Colonic mucosa (tissue), 4 donors: ENCODE data around the gene SDR39U1. TPM values are rescaled to one million over a fixed set of nuclear protein-coding genes. Genes with fewer than 3 reads are reported as not detected.

Source experiments
- DNase-seq: peaks from one replicate; pipeline ENCODE4 v3.0.0-alpha.2; 2020
- H3K27ac ChIP-seq: fragments of 200-600 bp; one replicate; pipeline ENCODE4 v1.8.0; 2021
- H3K27me3 ChIP-seq: fragments of 200-600 bp; one replicate; pipeline ENCODE4 v1.8.0; 2021
- H3K36me3 ChIP-seq: fragments of 200-600 bp; one replicate; pipeline ENCODE4 v1.8.0; 2021
- H3K4me1 ChIP-seq: fragments of 200-600 bp; one replicate; pipeline ENCODE4 v1.8.0; 2021; ENCODE audit warnings: mild to moderate bottlenecking
- H3K4me3 ChIP-seq: fragments of 200-600 bp; one replicate; pipeline ENCODE4 v1.8.0; 2021
- H3K9ac ChIP-seq, 2 donors: one replicate each; pipeline ENCODE4 v1.7.0; 2013; ENCODE audit warnings: control low read depth in 2 of 2, low read depth in 2 of 2, low read length in 2 of 2
- H3K9me3 ChIP-seq: fragments of 200-600 bp; one replicate; pipeline ENCODE4 v1.8.0; 2021
- intact Hi-C: fragments of 100-400 bp; cut with DNase I; formaldehyde crosslinking; loops from one replicate; pipeline ENCODE4 v1.14.1; 2022
- total RNA-seq, 2 donors: library from RNA; stranded (reverse); fragmentation: NEBNext Ultra II Directional in 1 of 2; extraction: Animal tissue kit (Norgen Biotek cat#: 25700) in 1 of 2; gene quantifications; one replicate each; pipeline ENCODE4 v1.2.1, GENCODE V29; 2021
- TF ChIP-seq, protein P1 (sequence below): fragments of 200-600 bp; IDR thresholded peaks from one replicate; pipeline ENCODE4 v1.8.0; 2022; ENCODE audit warnings: antibody characterized with exemption, mild to moderate bottlenecking
- donor health status: healthy.
- donor health status: DM: no; HTN: no; CAD: no.
- donor health status: DM: no; HTN: no; CAD: no.

The SDR39U1 gene
- total RNA-seq, 2 donors from 2014 or later, result 32.5 to 40.9 TPM

DNA sequence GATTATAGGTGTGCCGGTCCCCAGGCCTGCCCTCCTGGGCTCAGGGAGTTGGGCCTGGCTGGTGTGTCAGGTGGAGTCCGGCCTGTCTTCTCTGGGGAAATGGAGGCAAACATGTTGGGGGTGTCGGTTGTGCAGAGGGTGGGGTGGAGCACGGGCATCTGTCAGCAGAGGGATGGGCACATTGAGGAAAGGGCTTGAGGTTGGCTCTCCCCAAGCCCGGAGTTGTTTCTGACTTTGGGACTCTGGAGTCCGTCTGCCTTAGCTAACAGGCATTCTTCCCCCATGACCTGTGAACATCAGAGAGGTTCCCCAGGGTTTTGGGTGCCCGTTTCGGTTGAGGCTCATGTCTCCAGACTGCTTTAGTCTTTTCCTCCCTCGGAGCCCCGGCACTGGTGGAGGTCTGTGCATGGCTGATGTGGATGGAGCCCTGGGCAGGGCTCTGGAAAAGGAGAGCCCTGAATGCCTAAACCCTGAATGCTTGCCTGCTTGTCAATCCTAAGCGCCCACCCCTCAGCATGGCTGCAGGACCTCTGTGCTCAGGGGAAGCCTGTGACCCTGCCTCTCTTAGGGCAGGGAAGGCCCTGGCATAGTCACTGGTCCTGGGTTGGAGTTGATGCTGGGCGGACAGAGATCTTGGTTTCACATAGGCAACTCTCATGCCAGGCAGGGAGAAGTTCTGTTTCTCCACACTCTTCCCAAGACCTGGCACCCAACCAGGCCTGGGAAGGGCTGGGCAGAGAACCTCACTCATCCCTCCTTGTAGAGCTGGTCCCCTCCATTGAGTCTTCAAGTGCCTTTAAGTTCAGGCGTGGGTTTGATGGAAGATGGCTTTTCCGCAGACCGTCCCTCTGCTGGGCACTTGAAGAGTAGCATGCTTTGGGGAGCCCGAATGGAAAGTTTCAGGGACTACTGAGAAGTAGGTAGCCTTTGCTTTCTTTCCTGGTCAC is 30.9 kb downstream of the SDR39U1 start:
- Histone ChIP-seq H3K4me3 (no peak overlapping the region), H3K9me3 (no peaks in the 10 kb centered on the region), H3K27ac (no peak overlapping the region), H3K9ac (no peak overlapping the region), H3K27me3 (no peaks in the 10 kb centered on the region), H3K4me1 (no peaks in the 10 kb centered on the region), H3K36me3 (no peaks in the 10 kb centered on the region)
- intact Hi-C loops, result no loop called here
- TF ChIP-seq, protein P1, sequence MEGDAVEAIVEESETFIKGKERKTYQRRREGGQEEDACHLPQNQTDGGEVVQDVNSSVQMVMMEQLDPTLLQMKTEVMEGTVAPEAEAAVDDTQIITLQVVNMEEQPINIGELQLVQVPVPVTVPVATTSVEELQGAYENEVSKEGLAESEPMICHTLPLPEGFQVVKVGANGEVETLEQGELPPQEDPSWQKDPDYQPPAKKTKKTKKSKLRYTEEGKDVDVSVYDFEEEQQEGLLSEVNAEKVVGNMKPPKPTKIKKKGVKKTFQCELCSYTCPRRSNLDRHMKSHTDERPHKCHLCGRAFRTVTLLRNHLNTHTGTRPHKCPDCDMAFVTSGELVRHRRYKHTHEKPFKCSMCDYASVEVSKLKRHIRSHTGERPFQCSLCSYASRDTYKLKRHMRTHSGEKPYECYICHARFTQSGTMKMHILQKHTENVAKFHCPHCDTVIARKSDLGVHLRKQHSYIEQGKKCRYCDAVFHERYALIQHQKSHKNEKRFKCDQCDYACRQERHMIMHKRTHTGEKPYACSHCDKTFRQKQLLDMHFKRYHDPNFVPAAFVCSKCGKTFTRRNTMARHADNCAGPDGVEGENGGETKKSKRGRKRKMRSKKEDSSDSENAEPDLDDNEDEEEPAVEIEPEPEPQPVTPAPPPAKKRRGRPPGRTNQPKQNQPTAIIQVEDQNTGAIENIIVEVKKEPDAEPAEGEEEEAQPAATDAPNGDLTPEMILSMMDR, result peak; percentile 64
- DNase-seq, result no peak

DNA sequence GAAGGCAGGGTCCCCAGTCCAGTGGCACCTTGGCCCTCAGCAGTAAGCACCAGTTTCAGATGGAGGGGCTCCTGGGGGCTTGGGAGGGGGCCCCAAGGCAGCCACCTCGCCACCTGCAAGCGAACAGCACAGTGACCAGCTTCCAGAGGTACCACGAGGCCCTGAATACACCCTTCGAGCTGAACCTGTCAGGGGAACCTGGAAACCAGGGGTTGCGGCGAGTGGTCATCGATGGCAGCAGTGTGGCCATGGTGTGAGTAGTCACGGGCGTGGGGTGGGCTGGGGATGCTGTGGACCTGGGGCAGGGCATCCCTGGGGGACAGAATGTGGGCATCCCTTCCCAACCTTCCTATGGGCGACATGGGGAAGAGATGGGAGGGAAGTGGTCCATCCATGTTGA is 32.6 kb downstream of the SDR39U1 start:
- H3K4me3 ChIP-seq, result no peak overlapping the region
- H3K9ac ChIP-seq, result no peak overlapping the region
- H3K9me3 ChIP-seq, result no peaks in the 10 kb centered on the region
- H3K36me3 ChIP-seq, result no peaks in the 10 kb centered on the region
- no peaks in the 10 kb centered on the region for H3K4me1 ChIP-seq
- TF ChIP-seq, protein P1, result no peak
- no peak overlapping the region for H3K27ac ChIP-seq
- intact Hi-C loops, result no loop called here
- H3K27me3 ChIP-seq, result no peaks in the 10 kb centered on the region
- DNase-seq, result no peak

DNA sequence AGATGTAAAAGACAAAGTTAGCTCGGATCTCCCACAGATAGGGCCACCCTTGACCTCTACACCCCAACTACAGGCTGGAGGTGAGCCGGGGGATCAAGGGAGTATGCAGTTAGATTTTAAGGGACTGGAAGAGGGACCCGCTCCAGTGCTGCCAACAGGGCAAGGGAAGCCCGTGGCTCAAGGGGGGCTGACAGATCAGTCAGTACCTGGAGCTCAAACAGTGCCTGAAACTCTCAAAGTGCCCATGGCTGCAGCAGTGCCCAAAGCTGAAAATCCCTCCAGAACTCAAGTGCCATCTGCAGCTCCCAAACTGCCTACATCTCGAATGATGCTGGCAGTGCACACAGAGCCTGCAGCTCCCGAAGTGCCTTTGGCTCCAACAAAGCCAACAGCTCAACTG is 33.4 kb downstream of the SDR39U1 start:
- H3K4me1 ChIP-seq, result no peaks in the 10 kb centered on the region
- H3K27ac ChIP-seq, result no peak overlapping the region
- no peaks in the 10 kb centered on the region for H3K27me3 ChIP-seq
- no peaks in the 10 kb centered on the region for H3K36me3 ChIP-seq
- intact Hi-C loops, result no loop called here
- H3K9ac ChIP-seq, result no peak overlapping the region
- no peaks in the 10 kb centered on the region for H3K9me3 ChIP-seq
- H3K4me3 ChIP-seq, result no peak overlapping the region
- TF ChIP-seq, protein P1, result no peak
- no peak for DNase-seq

DNA sequence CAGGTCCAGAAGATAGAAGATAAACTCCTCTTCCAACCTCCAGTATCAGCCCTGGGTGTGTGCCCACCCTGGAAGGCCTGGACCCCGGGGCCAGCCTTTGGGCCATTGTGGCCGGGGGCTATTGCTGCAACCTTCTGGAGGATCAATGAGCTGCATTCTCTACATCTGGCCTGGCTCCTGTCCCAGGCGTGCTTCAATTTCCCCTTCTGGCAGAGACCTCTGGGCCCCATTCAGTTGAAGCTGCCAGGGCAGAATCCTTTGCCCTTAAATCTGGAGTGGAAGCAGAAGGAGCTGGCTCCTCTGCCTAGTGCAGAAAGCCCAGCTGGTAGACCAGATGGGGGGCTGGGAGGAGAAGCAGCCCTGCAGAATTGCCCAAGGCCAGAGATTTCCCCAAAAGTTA is 33.8 kb downstream of the SDR39U1 start:
- Histone ChIP-seq H3K27ac (no peak overlapping the region), H3K4me1 (no peaks in the 10 kb centered on the region), H3K4me3 (no peak overlapping the region), H3K36me3 (no peaks in the 10 kb centered on the region), H3K9me3 (no peaks in the 10 kb centered on the region), H3K9ac (no peak overlapping the region), H3K27me3 (no peaks in the 10 kb centered on the region)
- TF ChIP-seq, protein P1, result no peak
- DNase-seq, result no peak
- intact Hi-C loops, result no loop called here

DNA sequence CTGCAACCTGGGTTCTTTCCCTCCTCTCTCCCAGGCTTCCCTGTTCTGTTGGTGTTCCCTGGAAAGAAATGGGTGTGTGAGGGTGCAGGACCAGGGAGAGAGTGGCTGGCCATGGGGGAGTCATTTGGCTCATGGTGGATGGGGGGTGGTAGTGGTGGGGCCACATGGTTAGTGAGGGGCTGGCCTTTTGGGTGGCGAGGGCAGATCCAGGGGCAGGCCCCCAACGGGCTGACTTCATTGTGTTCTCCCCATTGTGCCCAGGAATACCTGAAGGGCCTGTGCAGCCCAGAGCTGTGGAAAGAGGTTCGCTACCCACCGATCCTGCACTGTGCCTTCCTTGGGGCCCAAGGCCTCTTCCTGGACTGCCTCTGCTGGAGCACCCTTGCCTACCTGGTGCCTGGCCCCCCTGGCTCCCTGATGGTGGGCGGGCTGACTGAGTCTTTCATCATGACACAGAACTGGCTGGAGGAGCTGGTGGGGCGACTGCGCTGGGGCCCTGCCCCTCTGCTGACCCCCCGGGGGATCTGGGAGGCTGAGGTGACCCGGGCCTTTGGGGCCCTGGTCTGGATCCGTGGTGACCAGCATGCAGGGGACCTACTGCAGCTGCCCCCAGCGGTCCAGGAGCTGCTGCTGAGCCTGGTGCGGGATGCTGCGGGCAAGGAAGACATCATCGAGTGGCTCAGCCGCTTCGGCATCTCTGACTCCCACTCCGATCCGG is 34.8 kb downstream of the SDR39U1 start:
- Histone ChIP-seq H3K36me3 (no peaks in the 10 kb centered on the region), H3K9ac (no peak overlapping the region), H3K4me3 (no peak overlapping the region), H3K27me3 (no peaks in the 10 kb centered on the region), H3K4me1 (no peaks in the 10 kb centered on the region), H3K27ac (no peak overlapping the region), H3K9me3 (no peaks in the 10 kb centered on the region)
- DNase-seq, result no peak
- TF ChIP-seq, protein P1, result no peak
- intact Hi-C loops, result no loop called here
